Left colon (tissue), 2 donors: ENCODE results near the gene NCOR2. TPM values are rescaled to one million over a fixed set of nuclear protein-coding genes. Genes with fewer than 3 reads are reported as not detected.

Experiments
- ATAC-seq: fragments of 200-7000 bp; cut with Tn5 transposase; one replicate; pipeline ENCODE4 v1.9.1; 2020; ENCODE audit warnings: mild to moderate bottlenecking, moderate library complexity
- DNase-seq, 2 donors: peaks; one replicate each; pipeline ENCODE4 v3.0.0-alpha.2; 2020
- intact Hi-C, 2 donors: fragments of 100-400 bp; cut with DNase I in 1 of 2; cut with micrococcal nuclease in 1 of 2; formaldehyde crosslinking; loops; one replicate each; pipeline versions ENCODE4 v1.11.2 to v1.14.0; 2022; cut with DNase I, micrococcal nuclease
- total RNA-seq, 2 donors: library from RNA; stranded (reverse); fragmentation: NEBNext Ultra II Directional; extraction: Animal tissue kit (Norgen Biotek cat#: 25700); gene quantifications; one replicate each; pipeline ENCODE4 v1.2.1, GENCODE V29; 2021
- donor health status: DM: no; HTN: no; CAD: no.
- donor health status: DM: yes; HTN: yes; CAD: no.

NCOR2 gene
- total RNA-seq, 2 donors from 2014 or later: 134 to 153 TPM

DNA sequence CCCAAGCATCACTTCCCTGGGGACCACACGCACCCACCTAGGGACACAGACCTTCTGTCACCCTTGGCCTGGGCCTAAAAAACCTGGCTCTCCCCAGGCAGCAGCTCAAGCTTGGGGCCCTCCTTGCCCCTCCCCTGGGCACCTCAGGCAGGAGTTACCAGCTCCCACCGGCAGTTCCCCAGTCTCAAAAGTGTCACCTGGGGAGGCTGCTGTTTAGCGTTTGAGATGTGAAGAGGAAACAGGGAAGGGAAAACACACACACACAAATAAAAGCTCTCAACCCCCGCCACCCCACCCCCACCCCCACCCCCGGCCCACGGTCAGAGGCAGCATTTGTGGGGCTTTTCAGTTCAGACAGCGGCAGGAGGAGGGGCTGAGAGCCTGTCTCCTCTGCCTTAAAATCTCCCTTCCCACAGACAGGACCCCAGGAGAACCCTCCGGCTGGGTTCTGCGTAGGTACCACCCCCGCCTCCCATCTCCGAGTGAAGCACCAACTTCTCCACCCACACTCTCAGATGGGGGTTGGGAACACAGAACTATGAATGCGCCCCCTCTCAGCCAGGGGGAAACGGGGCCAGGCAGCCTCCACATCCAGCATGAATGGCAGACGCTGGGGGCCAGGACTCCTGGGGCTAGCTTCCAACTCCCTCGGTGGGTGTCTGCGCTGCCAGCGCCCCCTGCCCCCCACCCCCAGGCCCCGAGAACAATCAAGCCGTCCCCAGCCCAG is 3.0 kb downstream of the NCOR2 start:
- DNase-seq (no peak), ATAC-seq (no peak)
- intact Hi-C loops: loop anchor here in 1 of 2 donors (10.0 kb wide), 2 partner anchors 50 to 190 kb away; no protein-coding TSS in a partner anchor

DNA sequence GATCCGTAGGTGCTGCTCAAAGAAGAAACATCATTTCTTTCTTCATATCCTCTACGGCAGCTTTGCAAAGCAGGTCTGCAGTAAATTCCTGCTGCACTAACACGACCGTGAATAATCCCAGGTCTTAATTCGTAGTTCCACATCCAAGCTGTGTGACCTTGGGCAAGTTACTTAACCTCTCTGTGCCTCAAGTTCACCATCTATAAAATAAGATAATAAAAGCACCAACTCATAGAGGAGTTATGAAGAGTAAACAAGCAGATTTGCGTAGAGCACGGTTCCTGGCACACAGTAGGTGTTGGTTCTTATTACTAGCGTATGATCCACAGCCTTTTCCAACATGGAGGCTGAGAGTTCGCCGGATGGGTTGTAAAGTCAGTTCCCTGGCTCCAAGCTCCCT is 3.6 kb downstream of the NCOR2 start:
- intact Hi-C loops: loop anchor here in 1 of 2 donors (10.0 kb wide), 2 partner anchors 49 to 189 kb away; no protein-coding TSS in a partner anchor
- ATAC-seq (no peak), DNase-seq (no peak)

DNA sequence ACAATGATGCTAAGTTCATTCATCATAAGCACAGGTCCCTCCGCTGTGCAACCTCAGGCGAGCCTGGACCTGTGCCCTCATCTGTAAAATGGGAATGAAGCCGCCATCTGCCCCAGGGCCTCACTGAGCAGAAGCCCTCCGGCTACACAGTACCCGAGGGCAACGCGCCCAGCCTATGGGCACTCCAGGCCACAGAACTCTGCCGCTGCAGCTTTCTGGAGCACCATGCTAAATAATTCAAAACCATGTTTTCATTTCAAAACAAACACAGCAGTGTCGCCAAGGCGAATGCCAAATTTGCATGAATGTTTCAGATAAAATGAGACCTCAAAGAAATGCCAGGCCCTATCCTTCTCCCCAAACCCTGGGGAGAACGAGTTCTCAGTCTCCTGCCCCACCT is 4.0 kb downstream of the NCOR2 start:
- no peak for ATAC-seq
- intact Hi-C loops: loop anchor here in 1 of 2 donors (10.0 kb wide), 2 partner anchors 49 to 189 kb away; no protein-coding TSS in a partner anchor
- no peak for DNase-seq

DNA sequence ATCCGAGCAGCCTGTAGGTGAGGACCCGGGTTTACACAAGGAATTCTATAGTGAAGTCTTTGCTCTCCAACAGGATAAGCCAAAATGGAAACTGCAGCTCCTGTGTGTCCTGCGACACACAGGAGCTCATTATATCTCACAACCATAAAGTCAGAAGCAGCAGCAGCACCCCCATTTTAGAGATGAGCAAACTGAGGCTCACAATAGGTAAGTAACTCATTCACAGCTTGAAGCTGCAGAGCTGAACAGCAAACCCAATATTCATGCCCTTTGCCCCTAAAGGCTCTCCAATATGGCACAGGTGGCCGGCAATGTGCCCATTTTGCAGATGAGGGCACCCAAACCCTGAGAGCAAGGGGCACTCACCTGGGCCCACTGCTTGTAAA is 4.6 kb downstream of the NCOR2 start:
- no peak for DNase-seq
- intact Hi-C loops: loop anchor here in 1 of 2 donors (10.0 kb wide), 2 partner anchors 48 to 188 kb away; no protein-coding TSS in a partner anchor
- no peak for ATAC-seq

DNA sequence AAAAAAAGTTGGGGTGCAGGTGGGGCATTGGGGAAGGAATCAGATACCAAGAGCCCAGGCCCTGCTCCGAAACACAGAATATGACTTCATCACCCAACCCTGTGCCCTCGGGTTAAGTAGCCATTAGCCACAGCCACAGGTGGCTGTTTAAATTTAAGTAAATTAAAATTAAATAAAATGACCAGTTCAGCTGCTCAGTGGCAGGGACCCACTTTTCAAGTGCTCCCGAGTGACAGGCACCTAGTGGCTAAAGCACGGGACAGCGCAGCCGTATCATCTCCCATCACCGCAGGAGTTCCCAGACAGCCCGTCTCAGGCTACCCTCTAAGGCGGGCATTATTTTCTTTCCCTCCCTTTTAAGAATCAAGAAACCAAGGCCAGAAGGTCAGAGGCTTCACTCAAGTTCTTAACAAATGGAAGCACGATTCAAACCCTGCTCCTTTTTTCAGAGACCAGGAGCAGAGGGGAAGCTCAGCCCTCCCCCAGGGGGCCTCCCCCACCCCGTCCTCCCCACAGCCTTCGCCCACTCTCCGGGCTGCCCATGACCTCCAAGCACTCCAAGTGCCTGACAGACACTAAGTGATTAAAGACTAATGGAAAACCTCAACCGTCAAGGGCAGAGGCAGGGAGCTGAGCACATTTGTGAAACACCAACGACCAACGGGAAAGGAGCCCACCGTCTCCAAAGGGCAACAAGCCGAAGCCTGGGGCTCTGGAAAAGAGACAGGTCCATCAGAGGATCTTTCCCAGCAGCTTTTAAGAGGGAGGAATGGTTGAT is 5.2 kb downstream of the NCOR2 start:
- DNase-seq (no peak), ATAC-seq (no peak)
- intact Hi-C loops: loop anchor here in 1 of 2 donors (10.0 kb wide), 2 partner anchors 47 to 187 kb away; no protein-coding TSS in a partner anchor

DNA sequence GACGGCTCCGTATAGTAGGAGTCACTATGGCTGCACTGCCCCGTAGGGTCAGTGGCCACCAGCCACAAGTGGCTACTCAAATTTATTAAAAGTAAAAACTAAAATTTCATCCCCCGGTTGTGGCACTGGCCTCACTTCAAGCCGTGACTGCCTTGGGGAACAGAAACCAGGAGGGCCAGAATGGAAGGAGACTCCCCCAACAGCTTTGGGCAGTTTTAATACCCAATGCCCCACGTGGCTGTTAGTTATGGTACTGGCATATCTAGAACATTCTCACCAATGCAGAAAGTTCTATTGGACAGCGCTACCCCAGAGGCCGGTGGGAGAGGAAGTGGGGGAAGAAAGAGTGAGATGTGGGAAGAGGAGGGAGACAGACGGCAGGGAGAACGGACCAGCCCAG is 6.2 kb downstream of the NCOR2 start:
- ATAC-seq: no peak
- DNase-seq: no peak

DNA sequence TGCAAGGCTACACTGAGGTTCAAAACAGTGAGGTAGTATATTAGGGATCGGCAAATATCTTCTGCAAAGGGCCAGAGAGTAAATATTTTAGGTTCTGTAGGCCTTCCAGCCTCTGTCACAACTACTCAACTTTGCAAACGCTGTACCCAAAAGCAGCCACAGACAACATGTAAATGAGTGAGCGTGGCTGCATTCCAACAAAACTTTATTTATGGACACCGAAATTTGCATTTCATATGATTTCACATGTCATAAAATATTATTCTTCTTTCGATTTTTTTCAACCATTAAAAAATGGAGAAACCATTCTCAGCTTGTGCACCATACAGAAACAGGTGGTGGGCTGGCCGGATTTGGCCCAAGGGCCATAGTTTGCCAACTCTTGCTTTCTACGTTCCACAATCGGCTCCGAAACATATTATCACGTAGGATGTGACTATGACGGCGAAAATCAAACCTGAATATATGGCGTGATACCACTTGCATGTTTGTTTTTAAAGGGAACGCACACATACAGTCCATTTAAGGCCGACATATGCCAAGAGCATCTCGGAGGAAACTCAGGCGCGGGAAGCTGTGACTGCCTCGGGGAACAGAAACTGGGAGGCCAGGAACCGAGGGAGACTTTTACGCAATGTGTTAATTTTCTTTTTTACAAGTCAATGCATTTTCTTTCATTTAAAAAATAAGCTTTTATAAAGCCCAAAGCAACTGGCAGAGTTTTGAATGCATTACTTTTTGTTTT is 7.1 kb downstream of the NCOR2 start:
- no peak for ATAC-seq
- DNase-seq: no peak
- intact Hi-C loops: loop anchor here in 1 of 2 donors (10.0 kb wide), 2 partner anchors 46 to 186 kb away; no protein-coding TSS in a partner anchor

More for the DNA sequence above, 6.2 kb downstream of the NCOR2 start:
- intact Hi-C loops: loop anchor here in 1 of 2 donors (10.0 kb wide), 2 partner anchors 46 to 186 kb away; no protein-coding TSS in a partner anchor

DNA sequence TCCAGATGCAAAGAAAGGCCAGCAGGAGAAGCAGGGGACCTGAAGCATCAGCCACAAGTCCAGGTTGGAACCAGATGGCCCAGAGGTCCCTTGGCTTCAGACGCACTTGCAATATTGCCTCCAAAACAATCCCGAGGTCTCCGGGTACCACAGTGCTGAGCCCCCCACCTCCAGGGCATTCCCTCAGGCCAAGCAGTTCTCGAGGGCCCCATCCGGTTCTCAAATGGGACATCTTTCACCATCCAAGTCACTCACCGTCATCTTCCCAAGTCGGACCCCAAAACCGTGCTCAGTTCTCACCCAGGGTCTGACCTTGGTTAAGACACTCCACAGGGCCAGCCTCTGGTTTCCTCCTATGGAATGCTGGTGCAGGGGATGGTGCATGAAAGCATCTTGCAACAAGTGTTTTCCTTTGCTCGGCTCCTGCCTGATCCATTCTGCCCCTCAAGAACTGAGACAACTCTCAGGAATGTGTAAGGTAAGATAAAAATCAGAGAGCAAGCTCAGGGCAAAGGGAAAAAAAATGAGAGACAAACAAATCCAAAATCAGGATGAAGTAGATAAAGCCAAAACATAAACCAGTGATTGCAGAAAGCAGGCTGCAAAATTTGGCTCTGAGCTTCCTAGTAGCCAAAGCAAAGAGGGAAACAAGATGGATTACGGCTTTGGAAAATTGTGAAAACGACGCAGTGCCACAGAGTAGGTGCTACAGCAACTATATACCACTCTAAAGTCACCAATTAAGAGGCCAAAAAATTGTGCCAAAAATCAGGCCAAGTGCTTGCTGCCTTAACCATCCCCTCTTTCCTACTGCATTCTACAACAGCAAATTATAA is 8.0 kb downstream of the NCOR2 start:
- no peak for ATAC-seq
- DNase-seq: no peak
- intact Hi-C loops: loop anchor here in 1 of 2 donors (10.0 kb wide), 2 partner anchors 45 to 185 kb away; no protein-coding TSS in a partner anchor

DNA sequence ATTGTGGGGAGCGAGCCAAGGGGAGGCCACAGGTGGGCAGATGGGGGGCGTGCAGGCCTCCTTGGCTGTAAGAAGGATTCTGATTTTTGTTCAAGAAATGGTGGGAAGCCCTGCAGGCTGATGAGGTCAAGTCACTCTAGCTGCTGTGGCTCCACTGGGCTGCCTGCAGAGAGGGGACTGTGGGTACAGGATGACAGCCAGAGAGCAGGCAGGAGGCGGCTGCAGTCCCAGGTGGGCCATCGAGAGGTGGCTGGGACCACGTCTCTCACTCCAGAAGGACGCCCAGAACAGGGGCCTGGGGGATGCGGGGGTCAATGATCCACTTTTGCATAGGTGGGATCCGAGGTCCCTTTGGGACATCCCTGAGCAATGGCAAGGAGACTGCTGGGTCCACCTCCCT is 9.1 kb downstream of the NCOR2 start:
- ATAC-seq: no peak
- intact Hi-C loops: no loop called here

DNA sequence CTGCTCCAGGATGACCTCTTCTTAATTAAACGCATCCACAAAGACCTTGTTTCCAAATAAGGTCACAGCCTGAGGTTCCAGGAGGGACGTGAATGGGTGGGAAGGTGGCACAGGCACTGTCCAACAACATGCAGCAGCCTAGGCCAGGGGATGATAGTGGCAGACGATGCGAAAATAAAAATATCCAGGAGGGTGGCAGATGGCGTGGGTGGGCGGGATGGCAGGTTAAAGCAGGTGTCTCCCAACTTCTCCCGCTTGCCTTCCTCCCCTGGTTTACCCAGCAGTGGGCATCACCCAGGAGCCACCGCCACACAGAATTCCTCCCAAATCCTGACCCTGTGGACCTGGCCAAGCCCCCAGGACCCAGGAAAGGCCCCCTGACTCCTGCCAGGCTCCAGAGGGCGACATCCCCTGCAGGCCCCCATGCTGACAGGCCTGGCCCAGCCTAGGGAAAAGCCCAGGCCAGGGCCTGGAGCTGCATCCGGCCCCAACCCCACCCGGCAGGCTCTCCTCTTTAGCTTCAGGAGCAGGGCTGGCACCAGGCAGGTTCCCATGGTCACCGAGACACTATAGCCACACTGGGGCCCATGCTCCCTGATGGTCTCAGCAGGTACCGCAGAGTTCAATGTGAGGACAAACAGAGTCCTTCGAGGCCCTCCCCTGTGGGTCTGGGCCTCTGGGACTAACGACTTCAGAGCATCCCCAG is 9.7 kb downstream of the NCOR2 start:
- no peak for DNase-seq
- ATAC-seq: no peak
- intact Hi-C loops: no loop called here

More for the DNA sequence above, 9.1 kb downstream of the NCOR2 start:
- no peak for DNase-seq

DNA sequence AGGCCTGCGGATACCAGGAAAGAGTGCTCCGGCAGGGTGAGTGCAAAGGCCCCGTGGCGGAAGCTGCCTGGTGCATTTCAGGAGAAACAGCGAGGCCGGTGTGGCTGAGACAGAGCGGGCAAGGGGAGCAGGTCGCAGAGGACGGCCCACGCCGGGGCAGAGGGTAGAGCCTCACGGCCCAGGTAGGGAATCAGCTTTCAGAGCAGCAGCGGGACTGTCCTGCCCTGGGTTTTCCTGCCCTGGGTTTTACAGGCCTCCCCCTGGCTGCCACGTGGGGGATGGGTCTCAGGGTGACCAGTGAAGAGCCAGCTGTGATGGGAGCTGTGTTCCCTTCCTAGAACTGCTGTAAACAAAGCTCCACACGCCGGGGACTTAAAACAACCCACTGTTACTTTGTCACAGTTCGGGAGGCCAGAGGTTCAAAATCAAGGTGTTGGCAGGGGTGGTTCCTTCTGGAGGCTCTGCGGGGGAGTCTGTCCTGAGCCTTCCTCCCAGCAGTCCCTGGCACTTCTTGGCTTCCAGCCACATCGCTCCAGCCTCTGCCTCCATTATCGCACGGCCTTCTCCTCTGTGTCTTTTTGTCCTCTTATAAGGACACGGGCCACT is 10.4 kb downstream of the NCOR2 start:
- peak; percentile 16 for ATAC-seq
- intact Hi-C loops: no loop called here
- DNase-seq: no peak

DNA sequence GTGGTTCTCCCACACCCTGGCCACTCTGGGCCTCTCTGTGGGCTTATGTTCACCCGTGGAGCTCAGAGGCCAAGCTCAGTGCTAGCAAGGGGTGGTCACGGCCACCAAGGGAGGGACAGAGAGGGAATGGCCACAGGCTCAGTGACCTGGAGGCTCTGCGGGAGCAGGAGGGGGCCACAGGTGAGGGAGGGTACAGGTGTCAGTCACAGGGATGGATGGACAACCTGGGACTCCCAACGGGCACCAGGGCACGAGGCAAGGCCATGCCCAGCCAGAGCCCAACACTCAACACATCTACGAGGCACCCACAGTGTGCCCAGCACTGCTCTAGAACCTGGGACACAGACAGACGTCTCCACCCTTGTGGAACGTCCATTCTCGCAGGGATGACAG is 11.3 kb downstream of the NCOR2 start:
- ATAC-seq: no peak
- DNase-seq: no peak
- intact Hi-C loops: no loop called here

DNA sequence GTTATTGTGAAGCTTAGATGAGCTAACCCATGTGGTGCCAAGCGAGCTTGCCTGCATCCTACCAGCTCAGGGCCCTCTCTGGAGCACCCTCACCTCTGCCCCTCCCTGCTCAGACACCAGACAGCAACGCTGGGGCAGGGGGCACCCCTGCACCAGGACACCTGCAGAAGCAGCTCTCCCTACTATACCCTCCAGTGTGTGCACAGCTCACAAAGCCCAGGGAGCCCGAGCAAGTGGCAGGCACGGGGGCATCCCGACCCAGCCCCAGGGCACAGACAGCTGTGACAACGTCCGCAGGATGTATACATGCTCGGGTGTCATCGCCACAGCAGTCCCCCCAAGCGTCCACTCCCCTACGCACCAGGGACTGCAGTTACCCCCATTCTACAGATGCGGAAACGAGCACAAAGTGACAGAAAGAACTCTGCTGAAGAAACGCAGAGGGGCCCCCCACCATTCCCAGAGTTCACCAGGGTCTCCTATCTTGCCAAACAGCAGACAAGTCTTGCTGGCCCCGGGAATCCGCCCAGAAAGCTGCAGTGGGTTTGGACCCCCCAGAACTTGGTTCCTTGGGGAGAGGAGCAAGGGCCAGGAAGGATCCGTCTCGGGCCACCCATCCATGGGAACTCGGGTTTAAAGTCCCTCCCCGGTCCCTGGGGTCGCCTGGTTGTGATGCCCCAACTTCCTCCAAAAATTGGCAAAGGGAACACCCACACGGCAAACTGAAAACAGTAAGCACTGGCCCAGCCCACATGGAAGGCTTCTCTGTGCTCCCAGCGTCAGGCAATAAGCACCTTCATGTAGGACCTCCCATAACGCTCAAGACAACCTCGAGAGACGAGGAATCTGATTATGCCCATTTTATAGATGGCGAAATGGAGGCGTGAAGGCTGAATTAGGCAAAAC is 12.0 kb downstream of the NCOR2 start:
- DNase-seq: no peak
- intact Hi-C loops: no loop called here
- no peak for ATAC-seq

DNA sequence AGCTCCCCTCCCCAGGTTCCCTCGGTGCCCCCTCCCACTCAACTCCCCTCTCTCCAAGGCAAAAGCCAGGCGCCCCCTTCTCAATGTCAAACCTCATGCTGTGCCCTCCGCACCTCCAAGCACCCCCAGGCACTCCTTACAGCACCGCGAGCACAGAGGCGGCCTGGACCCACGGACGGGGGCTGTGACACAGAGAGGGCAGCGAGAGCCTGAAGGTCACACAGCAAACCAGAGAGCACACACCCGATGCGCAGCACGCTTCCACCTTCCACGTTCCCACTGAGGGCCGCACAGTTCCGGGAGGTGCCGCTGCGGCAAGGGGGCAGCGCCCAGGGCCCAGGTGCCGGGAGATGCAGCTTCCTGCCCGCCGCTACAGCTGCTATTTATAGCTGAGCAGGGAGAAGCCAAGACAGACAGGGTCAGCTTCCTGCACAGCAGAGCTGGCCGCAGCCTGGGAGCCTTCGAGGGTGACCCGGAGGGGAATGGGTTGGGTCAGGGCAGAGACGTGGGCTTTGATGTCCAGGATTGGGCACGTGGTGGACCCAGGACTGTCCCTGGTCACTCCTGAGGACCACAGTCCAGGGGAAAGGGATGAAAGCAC is 12.9 kb downstream of the NCOR2 start:
- ATAC-seq (peak; percentile 11), DNase-seq (no peak)
- intact Hi-C loops: no loop called here

DNA sequence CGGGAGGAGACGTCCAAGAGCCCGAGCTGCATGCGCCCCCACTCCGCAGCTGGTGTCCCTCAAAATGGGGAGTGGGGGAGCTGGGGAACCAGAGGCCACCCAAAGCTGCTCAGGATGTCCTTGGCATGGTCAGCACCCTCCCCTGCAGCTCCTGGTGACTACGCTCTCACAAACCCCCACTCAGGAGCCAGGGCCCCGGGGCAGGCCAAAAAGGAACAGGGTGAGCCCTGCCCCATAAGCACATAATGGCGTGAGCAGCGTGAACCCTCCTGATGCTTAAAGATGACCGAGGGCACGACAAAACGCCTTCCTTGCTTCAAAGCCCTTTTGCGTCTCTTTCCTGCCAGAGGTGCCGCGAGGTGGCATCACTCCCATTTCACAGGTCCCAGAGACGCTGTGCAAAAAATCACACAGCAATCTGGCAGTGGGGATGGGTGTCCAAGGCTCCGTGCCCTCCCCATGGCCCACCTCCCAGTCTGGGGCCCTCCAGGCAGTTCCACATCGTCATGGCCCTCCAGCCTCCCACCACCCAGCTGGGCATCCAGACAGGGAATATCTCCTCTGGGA is 13.5 kb downstream of the NCOR2 start:
- intact Hi-C loops: no loop called here
- DNase-seq: no peak

More for the DNA sequence above, 13.5 kb downstream of the NCOR2 start:
- no peak for ATAC-seq
